HEK293 (cell line): ENCODE measurements around the gene IFT27.

ENCODE experiments used
- CTCF ChIA-PET: fragments of 350-600 bp; formaldehyde crosslinking; extraction: SDS; loops from one replicate; lab custom pipeline; 2021; ENCODE audit warnings: antibody characterized with exemption; lab: Yijun Ruan, JAX
- POLR2A ChIA-PET: fragments of 300-600 bp; formaldehyde crosslinking; extraction: SDS; loops from one replicate; lab custom pipeline; 2020; ENCODE audit warnings: antibody characterized with exemption, inconsistent platforms; lab: Yijun Ruan, JAX
- H3K27ac ChIP-seq: fragments of 200-500 bp; sonication (Bioruptor generic); 2 replicates; pipeline ENCODE4 v1.5.1; 2014; ENCODE audit warnings: low read depth, low read length, control low read depth, inconsistent platforms; ENCODE audit errors: extremely low read depth
- H3K36me3 ChIP-seq, 2 experiments: fragments of 200-500 bp in 1 of 2; sonication (Bioruptor generic) in 1 of 2; 1 replicate in 1 of 2; 2 replicates in 1 of 2; pipeline ENCODE4 v1.5.1; 2014 to 2017; ENCODE audit warnings: inconsistent platforms in 2 of 2, low read length in 2 of 2; ENCODE audit not compliant: control insufficient read depth in 2 of 2, insufficient read depth in 1 of 2
- H3K4me1 ChIP-seq: fragments of 200-500 bp; sonication (Bioruptor generic); 2 replicates; pipeline ENCODE4 v1.5.1; 2014; ENCODE audit warnings: mild to moderate bottlenecking, low read length, inconsistent platforms; ENCODE audit not compliant: control insufficient read depth, insufficient read depth
- H3K4me3 ChIP-seq: 2 replicates; pipeline ENCODE4 v1.5.1; 2011; ENCODE audit warnings: low read depth, mild to moderate bottlenecking, control low read depth, low read length, moderate library complexity
- H3K9me3 ChIP-seq: fragments of 200-500 bp; sonication (Bioruptor generic); 2 replicates; pipeline ENCODE4 v1.5.1; 2014; ENCODE audit warnings: low read depth, low read length, inconsistent platforms; ENCODE audit not compliant: control insufficient read depth, insufficient read depth
- FEZF1 ChIP-seq: fragments of 450-650 bp; formaldehyde crosslinking; IDR thresholded peaks from 2 replicates; pipeline ENCODE4 v1.5.1; 2016; ENCODE audit warnings: missing biosample characterization, missing genetic modification characterization
- GLI2 ChIP-seq: fragments of 450-650 bp; formaldehyde crosslinking; IDR thresholded peaks from 2 replicates; pipeline ENCODE4; 2017; ENCODE audit warnings: missing biosample characterization, missing genetic modification characterization, low read depth, borderline replicate concordance
- GLIS1 ChIP-seq: fragments of 450-650 bp; formaldehyde crosslinking; IDR thresholded peaks from 2 replicates; pipeline ENCODE4 v1.5.1; 2016; ENCODE audit warnings: missing biosample characterization, missing genetic modification characterization
- HOXA7 ChIP-seq: sonication (generic); formaldehyde crosslinking; IDR thresholded peaks from 2 replicates; pipeline ENCODE4 v1.8.1; 2022; ENCODE audit warnings: missing genetic modification reagents, borderline replicate concordance
- HOXD13 ChIP-seq: sonication (generic); formaldehyde crosslinking; IDR thresholded peaks from 2 replicates; pipeline ENCODE4 v1.8.0; 2022; ENCODE audit warnings: missing genetic modification reagents, borderline replicate concordance
- SP3 ChIP-seq: fragments of 450-650 bp; formaldehyde crosslinking; IDR thresholded peaks from 2 replicates; pipeline ENCODE4 v1.5.1; 2016; ENCODE audit warnings: missing biosample characterization, missing genetic modification characterization
- ZBTB1 ChIP-seq: fragments of 450-650 bp; formaldehyde crosslinking; IDR thresholded peaks from 2 replicates; pipeline ENCODE4 v1.5.1; 2016; ENCODE audit warnings: missing biosample characterization, missing genetic modification characterization
- ZFP41 ChIP-seq: fragments of 450-650 bp; formaldehyde crosslinking; IDR thresholded peaks from 2 replicates; pipeline ENCODE4 v1.5.1; 2016; ENCODE audit warnings: missing biosample characterization, missing genetic modification characterization, borderline replicate concordance
- ZNF175 ChIP-seq: fragments of 450-650 bp; formaldehyde crosslinking; IDR thresholded peaks from 2 replicates; pipeline ENCODE4 v1.5.1; 2016; ENCODE audit warnings: missing biosample characterization, missing genetic modification characterization
- ZNF292 ChIP-seq: fragments of 450-650 bp; formaldehyde crosslinking; IDR thresholded peaks from 2 replicates; pipeline ENCODE4 v1.5.1; 2016; ENCODE audit warnings: low read depth, missing biosample characterization, missing genetic modification characterization, borderline replicate concordance
- ZNF426 ChIP-seq: fragments of 450-650 bp; formaldehyde crosslinking; IDR thresholded peaks from 2 replicates; pipeline ENCODE4 v1.5.1; 2017; ENCODE audit warnings: missing biosample characterization, missing genetic modification characterization, mild to moderate bottlenecking, inconsistent platforms, moderate library complexity
- ZNF473 ChIP-seq: fragments of 450-650 bp; formaldehyde crosslinking; IDR thresholded peaks from 2 replicates; pipeline ENCODE4 v1.5.1; 2017; ENCODE audit warnings: missing biosample characterization, missing genetic modification characterization
- ZNF521 ChIP-seq: fragments of 450-650 bp; formaldehyde crosslinking; IDR thresholded peaks from 2 replicates; pipeline ENCODE4 v1.5.1; 2017; ENCODE audit warnings: missing biosample characterization, mild to moderate bottlenecking, missing genetic modification characterization
- ZNF621 ChIP-seq: fragments of 450-650 bp; formaldehyde crosslinking; IDR thresholded peaks from 2 replicates; pipeline ENCODE4 v1.5.1; 2017; ENCODE audit warnings: missing biosample characterization, missing genetic modification characterization
- ZNF701 ChIP-seq: fragments of 450-650 bp; formaldehyde crosslinking; IDR thresholded peaks from 2 replicates; pipeline ENCODE4 v1.5.1; 2016; ENCODE audit warnings: missing biosample characterization, missing genetic modification characterization
- ZNF747 ChIP-seq: fragments of 450-650 bp; formaldehyde crosslinking; IDR thresholded peaks from 2 replicates; pipeline ENCODE4 v1.5.1; 2016; ENCODE audit warnings: missing biosample characterization, missing genetic modification characterization
- ZNF785 ChIP-seq: fragments of 450-650 bp; formaldehyde crosslinking; IDR thresholded peaks from 2 replicates; pipeline ENCODE4 v1.5.1; 2016; ENCODE audit warnings: missing biosample characterization, missing genetic modification characterization
- ZNF837 ChIP-seq: fragments of 450-650 bp; formaldehyde crosslinking; IDR thresholded peaks from 2 replicates; pipeline ENCODE4 v1.5.1; 2016; ENCODE audit warnings: missing biosample characterization, missing genetic modification characterization
- TF ChIP-seq, protein P1 (sequence below): fragments of 450-650 bp; formaldehyde crosslinking; IDR thresholded peaks from 2 replicates; pipeline ENCODE4; 2016; ENCODE audit warnings: missing biosample characterization, missing genetic modification characterization
- TF ChIP-seq, protein P2 (sequence below): fragments of 450-650 bp; formaldehyde crosslinking; optimal IDR thresholded peaks from 2 replicates; pipeline ENCODE3; 2016; ENCODE audit warnings: missing biosample characterization, mild to moderate bottlenecking, missing genetic modification characterization
- TF ChIP-seq, protein P3 (sequence below): fragments of 450-650 bp; formaldehyde crosslinking; IDR thresholded peaks from 2 replicates; pipeline ENCODE4 v1.5.1; 2016; ENCODE audit warnings: missing biosample characterization, missing genetic modification characterization, low read depth
- TF ChIP-seq, protein P4 (sequence below): fragments of 450-650 bp; formaldehyde crosslinking; IDR thresholded peaks from 2 replicates; pipeline ENCODE4 v1.5.1; 2016; ENCODE audit warnings: missing biosample characterization, missing genetic modification characterization
- TF ChIP-seq, protein P5 (sequence below): fragments of 450-650 bp; formaldehyde crosslinking; IDR thresholded peaks from 2 replicates; pipeline ENCODE4 v1.5.1; 2017; ENCODE audit warnings: missing biosample characterization, missing genetic modification characterization

The IFT27 gene

GRCh38 chr22:36764641-36765040 is 11.3 kb downstream of the IFT27 start:
- ChIA-PET POLR2A (no interaction called here), CTCF (interaction anchor here (0.6 to 1.3 kb wide), 3 partner anchors 8 to 194 kb away, joined by 3 to 5 read pairs (median 4); no protein-coding TSS in a partner anchor)
- no peaks in the 10 kb centered on the region for H3K4me1 ChIP-seq
- H3K9me3 ChIP-seq = no peaks in the 10 kb centered on the region
- no peak for TF ChIP-seq ZNF621 (tag by site-specific recombination)
- no peak for TF ChIP-seq ZNF521 (tag by site-specific recombination)
- TF ChIP-seq HOXA7 = no peak
- TF ChIP-seq, protein P1, sequence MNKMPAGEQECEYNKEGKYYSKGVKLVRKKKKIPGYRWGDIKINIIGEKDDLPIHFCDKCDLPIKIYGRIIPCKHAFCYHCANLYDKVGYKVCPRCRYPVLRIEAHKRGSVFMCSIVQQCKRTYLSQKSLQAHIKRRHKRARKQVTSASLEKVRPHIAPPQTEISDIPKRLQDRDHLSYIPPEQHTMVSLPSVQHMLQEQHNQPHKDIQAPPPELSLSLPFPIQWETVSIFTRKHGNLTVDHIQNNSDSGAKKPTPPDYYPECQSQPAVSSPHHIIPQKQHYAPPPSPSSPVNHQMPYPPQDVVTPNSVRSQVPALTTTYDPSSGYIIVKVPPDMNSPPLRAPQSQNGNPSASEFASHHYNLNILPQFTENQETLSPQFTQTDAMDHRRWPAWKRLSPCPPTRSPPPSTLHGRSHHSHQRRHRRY (tag by site-specific recombination) = no peak
- TF ChIP-seq, protein P2, sequence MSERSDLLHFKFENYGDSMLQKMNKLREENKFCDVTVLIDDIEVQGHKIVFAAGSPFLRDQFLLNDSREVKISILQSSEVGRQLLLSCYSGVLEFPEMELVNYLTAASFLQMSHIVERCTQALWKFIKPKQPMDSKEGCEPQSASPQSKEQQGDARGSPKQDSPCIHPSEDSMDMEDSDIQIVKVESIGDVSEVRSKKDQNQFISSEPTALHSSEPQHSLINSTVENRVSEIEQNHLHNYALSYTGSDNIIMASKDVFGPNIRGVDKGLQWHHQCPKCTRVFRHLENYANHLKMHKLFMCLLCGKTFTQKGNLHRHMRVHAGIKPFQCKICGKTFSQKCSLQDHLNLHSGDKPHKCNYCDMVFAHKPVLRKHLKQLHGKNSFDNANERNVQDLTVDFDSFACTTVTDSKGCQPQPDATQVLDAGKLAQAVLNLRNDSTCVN (tag by site-specific recombination) = no peak
- no peak overlapping the region for H3K27ac ChIP-seq
- H3K36me3 ChIP-seq = peaks cover 3 to 84% of the 10 kb centered on the region in 2 experiments; a peak in 1 of 3 replicates
- H3K4me3 ChIP-seq = no peak overlapping the region

- ChIA-PET POLR2A (interaction anchor here (1.5 kb wide), 1 partner anchor 12 kb away, joined by 3 read pairs; the partner anchor contains the start of gene IFT27), CTCF (interaction anchor here (0.6 to 1.3 kb wide), 2 partner anchors 8 to 9 kb away, joined by 4 to 5 read pairs; no protein-coding TSS in a partner anchor)
- H3K27ac ChIP-seq = no peak overlapping the region
- peaks cover 3 to 86% of the 10 kb centered on the region in 2 experiments; a peak in 1 of 3 replicates for H3K36me3 ChIP-seq
- H3K9me3 ChIP-seq = no peaks in the 10 kb centered on the region
- no peaks in the 10 kb centered on the region for H3K4me1 ChIP-seq
- no peak overlapping the region for H3K4me3 ChIP-seq
- TF ChIP-seq GLI2 (tag by site-specific recombination) (no peak), ZNF292 (tag by site-specific recombination) (no peak), ZNF701 (tag by site-specific recombination) (no peak), ZNF785 (no peak), FEZF1 (tag by site-specific recombination) (no peak), ZNF747 (tag by site-specific recombination) (no peak), ZFP41 (tag by site-specific recombination) (no peak), SP3 (no peak)
These were observed 11.9 kb downstream of the IFT27 start for GRCh38 chr22:36764060-36764459.

GRCh38 chr22:36763576-36763975 is 12.3 kb downstream of the IFT27 start:
- Histone ChIP-seq H3K4me3 (no peak overlapping the region), H3K4me1 (no peaks in the 10 kb centered on the region), H3K9me3 (no peaks in the 10 kb centered on the region), H3K36me3 (peaks cover 3 to 83% of the 10 kb centered on the region in 2 experiments; a peak in 1 of 3 replicates), H3K27ac (no peak overlapping the region)
- ChIA-PET CTCF (interaction anchor here (0.6 to 2.1 kb wide), 2 partner anchors 93 to 429 kb away, joined by 3 to 11 read pairs; no protein-coding TSS in a partner anchor), POLR2A (interaction anchor here (1.5 kb wide), 1 partner anchor 13 kb away, joined by 3 read pairs; the partner anchor contains the start of gene IFT27)
- TF ChIP-seq ZNF473 (tag by site-specific recombination) (no peak), ZNF426 (tag by site-specific recombination) (no peak), ZBTB1 (tag by site-specific recombination) (no peak), ZNF837 (tag by site-specific recombination) (no peak), ZNF175 (tag by site-specific recombination) (no peak), ZNF747 (tag by site-specific recombination) (no peak), GLIS1 (tag by site-specific recombination) (no peak), HOXD13 (CRISPR knock-in tag) (no peak)
- TF ChIP-seq, protein P3, sequence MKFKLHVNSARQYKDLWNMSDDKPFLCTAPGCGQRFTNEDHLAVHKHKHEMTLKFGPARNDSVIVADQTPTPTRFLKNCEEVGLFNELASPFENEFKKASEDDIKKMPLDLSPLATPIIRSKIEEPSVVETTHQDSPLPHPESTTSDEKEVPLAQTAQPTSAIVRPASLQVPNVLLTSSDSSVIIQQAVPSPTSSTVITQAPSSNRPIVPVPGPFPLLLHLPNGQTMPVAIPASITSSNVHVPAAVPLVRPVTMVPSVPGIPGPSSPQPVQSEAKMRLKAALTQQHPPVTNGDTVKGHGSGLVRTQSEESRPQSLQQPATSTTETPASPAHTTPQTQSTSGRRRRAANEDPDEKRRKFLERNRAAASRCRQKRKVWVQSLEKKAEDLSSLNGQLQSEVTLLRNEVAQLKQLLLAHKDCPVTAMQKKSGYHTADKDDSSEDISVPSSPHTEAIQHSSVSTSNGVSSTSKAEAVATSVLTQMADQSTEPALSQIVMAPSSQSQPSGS = no peak
- TF ChIP-seq, protein P4, sequence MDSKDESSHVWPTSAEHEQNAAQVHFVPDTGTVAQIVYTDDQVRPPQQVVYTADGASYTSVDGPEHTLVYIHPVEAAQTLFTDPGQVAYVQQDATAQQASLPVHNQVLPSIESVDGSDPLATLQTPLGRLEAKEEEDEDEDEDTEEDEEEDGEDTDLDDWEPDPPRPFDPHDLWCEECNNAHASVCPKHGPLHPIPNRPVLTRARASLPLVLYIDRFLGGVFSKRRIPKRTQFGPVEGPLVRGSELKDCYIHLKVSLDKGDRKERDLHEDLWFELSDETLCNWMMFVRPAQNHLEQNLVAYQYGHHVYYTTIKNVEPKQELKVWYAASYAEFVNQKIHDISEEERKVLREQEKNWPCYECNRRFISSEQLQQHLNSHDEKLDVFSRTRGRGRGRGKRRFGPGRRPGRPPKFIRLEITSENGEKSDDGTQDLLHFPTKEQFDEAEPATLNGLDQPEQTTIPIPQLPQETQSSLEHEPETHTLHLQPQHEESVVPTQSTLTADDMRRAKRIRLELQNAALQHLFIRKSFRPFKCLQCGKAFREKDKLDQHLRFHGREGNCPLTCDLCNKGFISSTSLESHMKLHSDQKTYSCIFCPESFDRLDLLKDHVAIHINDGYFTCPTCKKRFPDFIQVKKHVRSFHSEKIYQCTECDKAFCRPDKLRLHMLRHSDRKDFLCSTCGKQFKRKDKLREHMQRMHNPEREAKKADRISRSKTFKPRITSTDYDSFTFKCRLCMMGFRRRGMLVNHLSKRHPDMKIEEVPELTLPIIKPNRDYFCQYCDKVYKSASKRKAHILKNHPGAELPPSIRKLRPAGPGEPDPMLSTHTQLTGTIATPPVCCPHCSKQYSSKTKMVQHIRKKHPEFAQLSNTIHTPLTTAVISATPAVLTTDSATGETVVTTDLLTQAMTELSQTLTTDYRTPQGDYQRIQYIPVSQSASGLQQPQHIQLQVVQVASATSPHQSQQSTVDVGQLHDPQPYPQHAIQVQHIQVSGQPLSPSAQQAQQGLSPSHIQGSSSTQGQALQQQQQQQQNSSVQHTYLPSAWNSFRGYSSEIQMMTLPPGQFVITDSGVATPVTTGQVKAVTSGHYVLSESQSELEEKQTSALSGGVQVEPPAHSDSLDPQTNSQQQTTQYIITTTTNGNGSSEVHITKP (tag by site-specific recombination) = no peak
- TF ChIP-seq, protein P5, sequence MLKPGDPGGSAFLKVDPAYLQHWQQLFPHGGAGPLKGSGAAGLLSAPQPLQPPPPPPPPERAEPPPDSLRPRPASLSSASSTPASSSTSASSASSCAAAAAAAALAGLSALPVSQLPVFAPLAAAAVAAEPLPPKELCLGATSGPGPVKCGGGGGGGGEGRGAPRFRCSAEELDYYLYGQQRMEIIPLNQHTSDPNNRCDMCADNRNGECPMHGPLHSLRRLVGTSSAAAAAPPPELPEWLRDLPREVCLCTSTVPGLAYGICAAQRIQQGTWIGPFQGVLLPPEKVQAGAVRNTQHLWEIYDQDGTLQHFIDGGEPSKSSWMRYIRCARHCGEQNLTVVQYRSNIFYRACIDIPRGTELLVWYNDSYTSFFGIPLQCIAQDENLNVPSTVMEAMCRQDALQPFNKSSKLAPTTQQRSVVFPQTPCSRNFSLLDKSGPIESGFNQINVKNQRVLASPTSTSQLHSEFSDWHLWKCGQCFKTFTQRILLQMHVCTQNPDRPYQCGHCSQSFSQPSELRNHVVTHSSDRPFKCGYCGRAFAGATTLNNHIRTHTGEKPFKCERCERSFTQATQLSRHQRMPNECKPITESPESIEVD = no peak
